DMS153 treated with DMSO at 0.1 percent for 48 hours (cell line): ENCODE results near the gene ADARB2.

ENCODE experiments used
- DNase-seq: peaks from one replicate; lab custom pipeline; 2025; ENCODE audit not compliant: unreplicated experiment; lab: John Stamatoyannopoulos, UW

The ADARB2 gene

DNA sequence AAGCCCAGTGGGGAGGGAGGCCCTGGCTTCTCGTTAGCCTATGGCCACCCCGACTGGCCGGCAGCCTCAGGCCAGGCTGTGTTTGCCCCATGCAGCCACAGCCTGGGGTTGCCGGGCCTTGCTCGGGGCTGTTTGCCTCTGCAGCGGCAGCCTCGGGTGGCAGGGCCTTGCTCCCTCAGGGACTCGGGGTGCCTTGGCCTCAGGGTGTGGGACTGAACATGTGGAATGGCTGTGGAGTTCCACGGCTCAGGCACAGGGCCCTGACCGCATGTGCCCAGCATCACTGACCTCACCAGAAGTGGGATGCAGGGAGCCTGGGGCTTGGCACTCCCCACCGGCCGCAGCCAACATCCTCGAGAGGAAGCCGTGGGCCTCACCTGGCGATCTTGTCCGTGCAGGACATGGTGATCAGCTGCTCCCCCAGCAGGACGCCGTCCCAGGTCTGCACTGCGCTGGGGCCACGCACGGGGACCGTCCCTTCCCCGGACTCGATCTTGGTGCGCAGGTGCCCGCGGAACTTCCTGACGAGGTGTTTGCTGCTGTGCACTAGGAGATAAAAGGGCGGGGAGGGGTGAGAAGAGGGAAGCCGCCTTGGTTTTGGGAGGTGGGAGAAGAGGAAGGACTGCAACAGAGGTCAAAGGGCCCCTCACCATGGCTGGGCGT is 520.6 kb downstream of the ADARB2 start:
- DNase-seq = no peak

DNA sequence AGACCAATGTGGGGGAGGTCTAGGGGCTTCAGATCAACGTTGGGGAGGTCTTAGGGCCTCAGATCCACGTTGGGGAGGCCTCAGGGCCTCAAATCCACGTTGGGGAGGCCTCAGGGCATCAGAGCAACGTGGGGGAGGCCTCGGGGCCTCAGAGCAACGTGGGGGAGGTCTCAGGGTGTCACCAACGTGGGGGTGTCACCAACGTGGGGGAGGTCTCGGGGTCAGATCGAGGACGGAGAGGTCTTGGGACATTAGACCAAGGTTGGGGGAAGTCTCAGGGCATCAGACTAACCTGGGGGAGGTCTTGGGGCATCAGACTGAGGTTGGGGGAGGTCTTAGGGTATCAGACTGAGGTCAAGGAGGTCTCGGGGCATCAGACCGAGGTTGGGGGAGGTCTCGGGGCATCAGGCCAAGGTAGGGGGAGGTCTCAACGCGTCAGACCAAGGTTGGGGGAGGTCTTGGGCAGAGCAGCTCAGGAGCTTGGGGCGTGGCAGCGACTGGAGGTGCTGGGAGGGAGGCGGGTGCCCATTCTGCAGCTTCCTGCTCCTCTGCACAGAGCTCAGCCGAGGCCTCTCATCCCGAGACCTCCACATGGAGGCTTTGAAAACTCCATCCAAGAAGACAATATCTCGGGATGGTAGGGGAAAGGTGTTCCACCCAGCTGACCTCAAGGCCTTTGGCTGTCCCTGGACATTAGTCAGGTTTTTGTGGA is 521.3 kb downstream of the ADARB2 start:
- no peak for DNase-seq

DNA sequence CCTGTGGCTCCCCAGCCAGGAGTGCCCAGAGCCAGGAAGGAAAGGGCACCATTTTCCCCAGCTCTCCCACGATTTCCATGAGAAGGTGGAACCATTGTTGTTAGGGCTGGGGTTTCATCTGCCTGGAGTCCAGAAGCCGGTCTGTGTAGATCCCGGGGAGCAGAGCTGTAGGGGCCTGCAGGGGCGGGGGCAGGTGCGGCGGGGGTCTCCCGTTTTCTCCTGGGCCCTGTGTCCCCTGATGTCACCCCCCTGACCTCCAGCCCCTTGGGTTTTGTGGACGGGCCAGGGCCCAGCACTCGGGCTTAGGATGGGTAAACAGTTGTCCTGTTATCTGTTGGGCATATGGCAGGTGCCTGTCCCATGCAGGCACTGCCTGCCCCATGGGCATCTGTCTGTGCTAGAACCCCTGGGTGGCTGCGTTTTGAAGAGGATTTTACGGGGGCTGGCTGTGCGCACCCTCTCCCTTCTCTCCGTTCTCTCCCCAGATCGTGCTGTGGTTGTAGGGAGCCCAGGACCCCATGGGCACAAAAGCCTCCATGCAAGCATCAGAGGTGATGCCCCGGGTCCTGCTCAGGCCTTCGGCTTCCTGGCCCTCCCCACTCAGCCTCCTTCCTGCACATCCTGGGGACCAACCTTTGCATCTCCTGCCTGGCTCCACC is 522.3 kb downstream of the ADARB2 start:
- DNase-seq = no peak

DNA sequence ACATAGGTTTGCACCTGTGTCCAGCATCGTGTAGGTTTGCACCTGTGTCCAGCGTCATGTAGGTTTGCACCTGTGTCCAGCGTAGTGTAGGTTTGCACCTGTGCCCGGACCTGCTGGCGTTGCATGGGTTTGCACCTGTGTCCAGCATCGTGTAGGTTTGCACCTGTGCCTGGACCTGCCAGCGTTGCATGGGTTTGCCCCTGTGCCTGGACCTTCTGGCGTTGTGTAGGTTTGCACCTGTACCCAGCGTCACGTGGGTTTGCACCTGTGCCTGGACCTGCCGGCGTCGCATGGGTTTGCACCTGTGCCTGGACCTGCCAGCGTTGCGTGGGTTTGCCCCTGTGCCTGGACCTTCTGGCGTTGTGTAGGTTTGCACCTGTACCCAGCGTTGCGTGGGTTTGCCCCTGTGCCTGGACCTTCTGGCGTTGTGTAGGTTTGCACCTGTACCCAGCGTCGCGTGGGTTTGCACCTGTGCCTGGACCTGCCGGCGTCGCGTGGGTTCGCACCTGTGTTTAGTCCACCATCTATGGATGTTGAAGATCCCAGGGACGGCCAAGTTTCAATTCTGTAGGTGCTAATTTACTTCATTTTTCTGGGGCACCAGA is 523.2 kb downstream of the ADARB2 start:
- DNase-seq = no peak

DNA sequence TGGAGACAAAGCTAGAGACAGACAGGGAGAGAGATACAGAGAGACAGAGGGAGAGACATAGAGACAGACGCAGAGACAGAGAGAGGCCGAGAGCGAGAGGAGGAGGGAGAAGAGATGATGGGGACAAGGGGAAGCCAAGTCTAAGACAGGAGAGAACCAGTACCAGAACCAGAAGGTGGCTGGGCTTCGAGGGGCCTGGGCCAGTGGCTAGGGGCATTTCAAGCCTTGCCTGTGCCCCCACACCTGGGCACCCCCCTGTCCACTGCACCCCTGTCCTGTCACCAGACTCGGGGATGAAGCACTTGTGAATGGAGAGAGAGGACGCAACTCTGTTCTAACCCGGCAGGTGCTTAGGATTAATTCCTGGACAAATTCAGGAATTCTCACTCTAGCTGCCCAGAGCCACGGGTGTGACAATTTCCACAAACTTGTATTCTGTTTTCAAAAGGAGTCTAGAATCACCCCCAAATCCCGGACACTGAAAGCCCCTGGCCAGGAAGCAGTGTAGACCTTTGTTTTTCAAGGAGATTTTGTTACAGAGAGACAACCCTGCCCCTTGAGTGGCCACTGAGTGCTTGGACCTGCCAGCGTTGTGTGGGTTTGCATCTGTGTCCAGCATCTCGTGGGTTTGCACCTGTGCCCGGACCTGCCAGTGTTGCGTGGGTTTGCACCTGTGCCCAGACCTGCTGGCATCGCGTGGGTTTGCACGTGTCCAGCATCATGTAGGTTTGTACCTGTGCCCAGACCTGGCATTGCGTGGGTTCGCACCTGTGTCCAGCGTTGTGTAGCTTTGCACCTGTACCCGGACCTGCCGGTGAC is 523.9 kb downstream of the ADARB2 start:
- DNase-seq = no peak

DNA sequence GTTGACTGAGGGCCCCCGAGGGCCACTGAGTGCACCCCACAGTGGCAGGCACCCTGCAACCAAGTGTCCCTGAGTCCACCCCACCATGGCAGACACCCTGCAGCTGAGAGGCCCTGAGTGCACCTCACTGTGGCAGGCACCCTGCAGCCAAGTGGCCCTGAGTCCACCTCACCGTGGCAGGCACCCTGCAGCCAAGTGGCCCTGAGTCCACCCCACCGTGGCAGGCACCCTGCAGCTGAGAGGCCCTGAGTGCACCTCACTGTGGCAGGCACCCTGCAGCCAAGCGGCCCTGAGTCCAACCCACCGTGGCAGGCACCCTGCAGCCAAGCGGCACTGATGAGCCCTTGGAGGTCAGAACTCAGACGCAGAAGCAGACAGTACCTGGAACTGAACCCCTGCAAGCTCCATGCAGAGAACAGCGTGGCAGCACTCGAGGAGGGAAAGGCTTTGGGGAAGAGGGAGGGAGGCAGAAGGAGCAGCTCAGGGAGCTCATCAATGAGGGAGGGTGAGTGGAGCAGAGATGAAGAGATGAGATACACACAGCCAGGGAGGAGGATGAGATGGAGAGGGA is 524.7 kb downstream of the ADARB2 start:
- no peak for DNase-seq

DNA sequence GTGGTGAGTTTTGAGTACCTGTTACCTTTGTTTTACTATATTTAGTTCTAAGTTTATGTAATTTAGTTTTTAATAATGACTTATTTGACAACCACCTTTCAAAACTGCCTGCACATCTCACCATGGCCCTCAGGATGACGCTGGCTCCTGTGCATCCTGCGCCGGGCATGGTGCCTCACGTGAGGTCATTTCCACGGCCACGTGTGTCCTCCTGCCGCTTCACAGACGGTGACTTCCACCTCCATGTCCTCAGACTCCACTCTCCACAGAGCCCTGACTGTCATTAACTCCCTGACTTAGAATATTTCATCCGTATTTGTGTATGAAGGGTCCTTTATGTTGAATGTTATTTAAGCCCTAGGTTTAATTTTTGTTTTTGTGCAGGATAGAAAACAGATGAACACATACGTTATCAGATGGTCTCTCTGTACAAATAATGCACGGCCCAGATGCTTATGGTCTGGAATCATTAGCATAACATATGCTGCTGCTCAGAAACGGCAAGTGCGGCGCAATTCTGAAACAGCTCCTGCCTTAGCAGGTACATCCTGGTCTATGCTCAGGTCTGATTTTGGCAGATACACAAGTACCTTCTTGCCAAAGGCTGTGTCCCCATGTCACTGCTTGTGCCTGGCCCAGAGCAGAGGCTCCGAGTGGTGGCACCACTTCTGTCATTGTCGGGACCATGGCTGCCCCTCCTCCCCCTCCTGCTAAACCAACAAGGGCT is 525.3 kb downstream of the ADARB2 start:
- no peak for DNase-seq

DNA sequence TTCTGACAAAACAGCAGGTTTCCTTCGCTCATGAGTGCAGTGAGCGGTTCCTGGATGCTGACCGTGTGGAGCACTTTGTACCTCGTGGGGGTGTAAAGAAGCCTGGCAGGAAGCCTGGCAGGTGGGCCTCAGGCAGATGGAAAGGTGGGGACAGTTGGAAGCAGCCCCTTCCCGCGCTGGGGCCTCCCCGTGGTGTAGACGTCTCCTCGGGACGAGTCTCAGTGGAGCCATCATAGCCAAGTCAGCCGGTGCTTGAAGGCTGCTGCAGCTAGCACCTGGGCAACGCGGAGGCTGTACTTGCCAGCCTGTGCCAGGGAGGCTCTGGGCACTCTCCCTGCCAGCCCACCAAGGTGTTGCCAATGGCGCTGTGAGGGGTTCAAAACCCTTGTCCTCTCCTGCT is 526.7 kb downstream of the ADARB2 start:
- no peak for DNase-seq

DNA sequence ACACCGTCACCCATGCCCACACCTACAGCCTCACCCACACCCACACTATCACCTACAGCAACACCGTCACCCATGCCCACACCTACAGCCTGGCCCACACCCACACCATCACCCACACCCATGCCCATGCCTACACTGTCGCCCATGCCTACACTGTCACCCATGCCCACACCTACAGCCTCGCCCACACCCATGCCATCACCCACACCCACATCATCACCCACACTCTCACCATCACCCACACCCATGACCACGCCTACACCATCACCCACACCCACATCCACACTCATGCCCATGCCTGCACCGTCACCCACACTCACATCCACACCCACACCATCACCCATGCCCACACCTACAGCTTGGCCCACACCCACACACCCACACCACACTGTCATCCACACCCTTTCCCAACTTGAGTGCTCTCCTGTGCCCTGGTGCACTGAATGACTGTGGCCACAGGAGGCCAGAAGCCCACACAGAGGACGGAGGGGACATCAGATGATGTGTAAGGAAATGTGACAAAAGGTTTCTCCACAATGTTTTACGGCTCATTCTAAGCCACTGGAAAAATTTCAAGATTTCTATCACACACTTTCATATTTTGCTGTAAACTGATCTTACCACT is 527.9 kb downstream of the ADARB2 start:
- no peak for DNase-seq

DNA sequence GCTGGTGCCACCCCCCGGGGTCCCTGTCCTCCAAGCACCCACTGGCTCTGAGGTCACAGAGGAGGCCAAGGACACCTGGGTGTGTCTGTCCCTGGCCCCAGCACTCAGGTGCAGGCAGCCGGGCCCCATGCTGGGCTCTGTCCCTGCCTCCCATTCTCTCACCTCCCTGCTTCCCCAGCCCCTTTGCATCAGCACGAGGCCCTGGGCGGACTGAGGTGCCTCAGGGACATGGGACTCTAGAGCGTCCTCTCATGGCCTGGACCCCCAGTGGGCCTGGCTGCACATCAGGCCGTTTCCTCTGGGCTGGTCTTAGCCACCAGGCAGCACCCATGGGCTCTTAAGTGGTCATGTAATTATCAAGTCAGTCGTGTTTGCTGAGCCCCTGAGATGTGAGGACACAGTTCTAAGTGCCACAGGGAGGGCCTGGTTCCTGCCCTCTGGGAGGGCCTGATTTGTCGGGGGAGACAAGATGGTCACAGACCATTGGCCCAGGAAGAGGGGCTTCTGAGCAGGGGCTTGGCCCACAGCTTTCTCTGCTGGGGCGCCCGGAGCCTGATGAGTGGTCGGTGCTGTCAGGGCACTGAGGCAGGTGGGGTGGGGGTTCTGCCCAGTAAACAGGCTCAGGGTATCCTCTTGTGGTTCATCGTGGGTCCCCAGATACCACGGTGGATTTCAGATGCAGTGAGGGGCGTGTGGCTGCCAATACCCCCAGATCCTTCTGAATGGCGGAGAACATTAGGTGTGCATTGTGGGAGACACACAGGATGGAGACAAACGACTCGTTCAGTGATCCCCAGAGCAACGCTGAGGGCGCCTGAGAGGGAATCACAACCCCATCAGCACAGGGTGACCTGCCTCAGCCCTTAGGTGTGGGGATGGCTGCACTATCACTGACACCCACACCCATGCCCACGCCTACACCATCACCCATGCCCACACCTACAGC is 528.7 kb downstream of the ADARB2 start:
- no peak for DNase-seq

DNA sequence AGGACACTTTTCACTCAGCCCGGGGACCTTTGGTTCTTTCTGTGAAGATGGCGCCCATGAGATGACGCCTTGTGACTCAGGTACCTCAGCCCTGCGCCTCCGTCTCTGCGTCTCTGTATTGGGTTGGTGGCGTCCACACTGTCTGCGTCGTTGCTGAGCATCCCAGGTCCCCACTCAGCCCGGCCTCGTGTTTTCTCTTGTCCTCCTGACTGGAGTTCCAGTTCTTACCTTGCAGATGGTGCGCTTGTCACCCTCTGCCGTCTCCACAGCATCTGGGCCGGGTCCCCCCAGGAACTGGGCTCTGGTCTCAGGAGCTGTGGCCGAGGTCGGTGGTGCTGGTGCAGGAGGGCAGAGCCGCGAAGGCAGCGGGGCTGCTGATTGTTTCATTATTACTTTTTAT is 530.7 kb downstream of the ADARB2 start:
- no peak for DNase-seq

DNA sequence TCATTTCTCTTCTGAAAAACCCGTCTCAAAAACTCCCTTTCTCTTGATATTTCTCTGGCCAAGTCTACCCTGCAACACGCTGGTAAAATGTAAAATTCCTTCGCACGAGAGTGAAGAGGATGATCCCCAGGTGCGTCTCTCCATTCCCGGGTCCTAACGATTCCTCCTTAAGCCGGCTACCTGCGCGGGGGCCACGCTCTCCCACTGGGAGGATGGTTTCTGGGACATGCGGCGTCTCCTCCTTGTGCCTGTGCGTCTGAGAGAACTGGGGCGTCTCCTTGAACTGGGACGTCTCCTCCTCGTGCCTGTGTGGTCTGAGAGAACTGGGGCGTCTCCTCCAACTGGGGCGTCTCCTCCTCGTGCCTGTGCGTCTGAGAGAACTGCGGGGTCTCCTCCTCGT is 531.2 kb downstream of the ADARB2 start:
- no peak for DNase-seq

DNA sequence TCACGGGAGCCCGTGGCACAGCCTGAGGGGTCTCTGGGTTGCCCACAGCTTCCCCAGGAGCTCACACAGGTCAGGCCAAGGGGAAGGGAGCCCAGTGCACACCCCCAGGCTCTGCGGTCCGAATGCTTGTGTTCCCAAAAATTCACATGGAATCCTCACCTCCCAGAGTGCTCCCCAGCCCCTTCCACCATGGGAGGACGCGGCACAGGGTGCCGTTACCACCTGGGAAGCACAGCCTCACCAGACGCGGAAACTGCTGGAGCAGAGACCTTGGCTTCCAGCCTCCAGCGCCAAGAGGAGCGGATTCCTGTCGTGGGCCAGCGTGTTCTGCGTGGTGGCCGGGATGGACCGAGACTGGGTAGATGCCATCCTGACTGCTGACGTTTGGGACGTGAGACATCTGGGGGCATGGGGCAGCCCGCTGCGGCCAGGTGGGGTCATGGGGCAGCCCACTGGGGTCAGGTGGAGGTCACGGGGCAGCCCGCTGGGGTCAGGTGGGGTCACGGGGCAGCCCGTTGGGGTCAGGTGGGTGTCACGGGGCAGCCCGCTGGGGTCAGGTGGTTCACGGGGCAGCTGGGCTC is 531.8 kb downstream of the ADARB2 start:
- no peak for DNase-seq

DNA sequence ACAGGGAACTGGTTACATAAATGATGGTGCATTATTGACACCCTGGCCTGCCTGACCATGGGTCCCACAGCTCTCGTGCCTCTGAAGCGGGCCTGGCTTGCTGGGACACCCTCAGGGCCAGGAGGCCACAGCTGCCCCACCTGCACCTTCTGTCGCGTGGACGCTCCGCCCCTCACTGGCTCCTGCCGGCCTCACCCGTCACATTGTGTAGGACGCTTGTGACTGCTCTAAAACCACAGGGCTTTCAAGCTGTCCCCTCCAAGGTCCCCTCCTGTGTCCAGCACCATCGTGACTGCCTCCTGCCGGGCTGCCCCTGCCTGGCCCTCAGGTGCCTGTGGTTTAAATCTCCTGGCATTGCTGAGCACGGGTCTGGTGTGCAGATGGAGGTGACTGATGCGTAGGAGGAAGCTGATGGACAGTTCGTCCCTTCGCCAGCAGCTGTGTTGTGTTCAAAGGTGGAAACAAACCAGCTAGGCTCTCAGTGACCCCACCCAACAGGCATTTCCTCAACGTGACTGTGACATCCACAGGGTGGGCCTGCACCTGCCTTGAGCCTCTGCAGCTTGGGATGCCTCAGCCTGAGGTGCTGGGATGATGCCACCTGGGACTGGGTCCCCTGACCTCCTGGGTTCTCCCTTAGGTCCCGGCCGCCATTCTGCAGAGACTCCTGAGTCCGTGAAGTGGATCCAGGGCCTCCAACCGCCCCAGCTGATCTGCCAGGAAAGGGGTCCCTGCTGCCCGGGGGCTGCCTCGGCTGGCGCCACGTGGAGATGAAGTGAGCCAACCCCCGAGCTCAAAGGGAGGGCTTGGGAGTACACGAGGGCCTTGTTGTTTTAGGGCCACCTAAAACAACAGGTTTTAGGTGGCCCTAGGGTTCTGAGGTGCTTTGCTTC is 532.6 kb downstream of the ADARB2 start:
- DNase-seq = no peak

DNA sequence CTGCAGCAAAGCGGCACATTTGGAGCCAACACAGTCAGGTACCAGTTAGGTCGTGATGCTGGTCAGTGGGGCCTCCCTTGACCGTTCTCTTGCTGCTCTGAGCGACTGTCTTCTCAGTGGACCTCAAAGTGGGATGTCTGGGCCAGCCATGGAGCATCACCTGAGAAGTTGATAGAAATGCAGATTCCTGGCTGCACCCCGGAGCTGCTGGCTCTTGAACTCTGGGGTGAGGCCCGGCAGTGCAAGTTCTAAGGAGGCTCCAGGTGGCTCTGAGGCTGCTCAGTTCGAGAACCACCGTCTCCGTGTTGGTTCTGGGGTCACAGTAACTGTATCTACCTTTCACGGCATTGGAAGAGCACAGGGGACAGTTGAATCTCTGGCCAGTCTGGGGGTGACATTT is 533.6 kb downstream of the ADARB2 start:
- DNase-seq = no peak

DNA sequence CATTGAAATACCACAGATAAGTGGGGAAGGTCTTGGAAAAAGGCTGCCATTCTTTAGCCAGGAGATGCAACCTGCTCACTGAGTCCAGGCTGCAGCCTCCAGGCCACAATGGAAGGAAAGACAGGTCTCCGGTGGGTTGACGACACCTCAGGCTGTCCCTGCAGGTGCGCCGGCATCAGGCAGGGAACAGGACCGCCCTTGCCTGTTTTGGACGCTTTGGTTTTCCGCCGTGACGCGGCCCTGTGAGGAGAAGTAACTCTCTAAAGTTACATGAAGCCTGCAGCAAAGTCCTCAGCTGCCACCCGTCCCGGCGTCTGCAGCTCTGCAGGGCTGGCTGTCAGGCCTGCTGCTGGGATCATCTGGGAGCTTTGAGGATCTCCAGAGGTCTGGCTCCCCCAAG is 534.1 kb downstream of the ADARB2 start:
- DNase-seq = no peak

DNA sequence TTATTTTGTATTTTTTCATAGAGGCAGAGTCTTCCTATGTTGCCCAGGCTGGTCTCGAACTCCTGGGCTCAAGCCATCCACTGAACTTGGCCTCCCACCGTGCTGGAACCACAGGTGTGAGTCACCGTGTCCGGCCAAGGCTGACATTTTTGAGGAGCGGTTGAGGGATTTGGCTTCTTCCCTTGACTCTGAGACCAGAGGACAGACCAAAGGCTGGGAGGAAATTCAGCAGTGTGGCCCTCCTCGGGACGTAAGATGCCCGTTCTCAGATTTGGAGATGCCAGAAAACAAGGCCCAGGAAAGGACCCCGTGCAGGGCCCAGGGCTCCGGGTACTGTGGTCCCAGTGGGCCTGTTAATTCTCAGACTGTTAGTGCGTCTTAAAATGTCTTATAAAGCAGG is 535.0 kb downstream of the ADARB2 start:
- no peak for DNase-seq
